DMS 273 treated with DMSO at 0.1 percent for 48 hours (cell line): ENCODE data around the gene PEX6.
"Not testable (repeated sequence)": the region's sequence is repeated elsewhere in the genome, so short reads cannot be mapped to it uniquely, and the experiment has no call there.

Experiments
- DNase-seq: peaks from one replicate; lab custom pipeline; 2025; lab: John Stamatoyannopoulos, UW

Gene PEX6

GRCh38 chr6:42966571-42966970 is 12.4 kb downstream of the PEX6 start:
- no peak for DNase-seq

DNA sequence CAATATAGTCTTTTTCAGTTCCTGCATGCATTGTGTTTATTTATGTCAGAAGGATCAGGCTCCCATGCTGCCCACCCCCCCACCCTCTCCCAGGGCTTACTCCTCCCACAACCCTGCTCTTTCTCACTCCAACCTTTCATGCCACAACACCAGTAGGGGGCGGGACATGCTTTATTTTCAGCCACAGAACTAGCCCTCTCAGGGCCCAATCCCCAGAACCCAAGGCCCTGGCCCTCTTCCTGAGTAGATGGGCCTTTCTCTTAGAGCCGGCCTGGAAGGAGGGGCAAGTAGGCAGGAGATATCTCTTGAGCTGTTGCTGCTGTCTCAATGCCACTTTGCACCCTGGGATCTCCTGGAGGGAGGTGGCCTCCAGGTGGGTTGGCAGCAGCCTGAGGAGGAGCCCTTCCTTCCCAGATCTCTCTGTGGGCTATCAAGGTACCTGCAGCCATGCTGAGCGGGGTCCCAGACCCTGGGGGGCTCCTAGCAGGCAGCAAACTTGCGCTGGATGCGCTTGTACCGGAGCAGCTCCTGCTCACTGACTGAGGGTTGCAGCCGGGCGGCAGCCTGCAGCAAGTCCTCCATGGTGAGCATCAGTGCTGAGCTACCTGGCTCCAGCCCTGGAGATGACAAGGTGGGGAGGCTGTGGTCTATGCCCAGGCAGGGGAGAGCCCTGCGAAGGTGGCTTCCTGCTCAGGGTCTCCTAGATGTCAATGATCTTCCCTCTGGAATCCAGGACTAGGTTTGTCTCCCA is 15.0 kb downstream of the PEX6 start:
- DNase-seq, result peak; percentile 67

DNA sequence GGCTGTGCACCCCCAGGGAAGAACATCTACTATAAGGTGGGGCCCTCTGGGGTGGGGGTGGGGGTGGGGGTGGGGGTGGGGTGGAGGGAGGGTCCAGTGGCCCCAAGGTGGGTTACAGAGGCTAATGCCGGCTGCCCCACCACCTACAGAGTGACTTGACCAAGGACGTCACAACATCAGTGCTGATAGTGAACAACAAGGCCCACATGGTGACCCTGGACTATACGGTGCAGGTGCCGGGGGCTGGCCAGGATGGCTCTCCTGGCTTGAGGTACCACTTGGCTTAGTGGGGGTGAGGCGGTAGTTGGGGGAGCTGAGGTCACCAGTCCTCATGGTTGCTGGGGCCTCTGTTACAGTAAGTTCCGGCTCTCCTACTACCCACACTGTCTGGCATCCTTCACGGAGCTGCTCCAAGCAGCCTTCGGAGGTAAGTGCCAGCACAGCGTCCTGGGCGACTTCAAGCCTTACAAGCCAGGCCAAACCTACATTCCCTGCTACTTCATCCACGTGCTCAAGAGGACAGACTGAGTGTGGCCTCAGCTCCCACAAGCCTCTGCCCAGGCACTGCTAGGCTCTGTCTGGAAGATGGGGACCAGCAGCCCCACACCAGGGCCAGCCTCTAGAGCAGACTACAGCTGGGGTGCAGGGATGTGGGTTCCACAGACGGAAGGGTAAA is 15.7 kb downstream of the PEX6 start:
- no peak for DNase-seq

DNA sequence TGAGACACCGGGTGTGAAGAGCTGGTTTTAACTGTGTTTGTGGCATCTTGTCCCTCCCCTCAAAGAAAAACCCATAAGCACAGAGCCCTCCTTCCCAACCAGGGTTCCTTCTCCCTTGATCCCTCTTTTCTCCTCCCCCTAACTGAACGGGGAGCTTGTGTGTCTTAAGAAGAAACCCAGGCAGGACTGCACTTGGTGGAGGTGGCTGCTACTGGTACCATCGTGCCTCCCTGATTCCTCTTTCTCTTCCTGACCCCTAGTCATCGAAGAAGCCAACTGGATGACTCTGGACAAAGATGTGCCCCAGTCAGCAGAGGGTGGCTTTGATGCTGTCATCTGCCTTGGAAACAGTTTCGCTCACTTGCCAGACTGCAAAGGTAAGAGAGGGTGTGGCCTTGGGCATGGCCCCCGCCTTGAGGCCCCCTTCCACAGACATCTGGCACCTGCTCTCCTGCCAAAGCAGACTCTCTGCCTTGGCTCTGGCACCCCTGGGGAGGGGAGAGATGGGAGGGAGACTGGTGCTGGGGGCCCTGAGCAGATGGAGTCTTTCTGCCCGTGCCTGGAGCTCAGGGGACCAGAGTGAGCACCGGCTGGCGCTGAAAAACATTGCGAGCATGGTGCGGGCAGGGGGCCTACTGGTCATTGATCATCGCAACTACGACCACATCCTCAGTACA is 16.3 kb downstream of the PEX6 start:
- peak; percentile 91 for DNase-seq

DNA sequence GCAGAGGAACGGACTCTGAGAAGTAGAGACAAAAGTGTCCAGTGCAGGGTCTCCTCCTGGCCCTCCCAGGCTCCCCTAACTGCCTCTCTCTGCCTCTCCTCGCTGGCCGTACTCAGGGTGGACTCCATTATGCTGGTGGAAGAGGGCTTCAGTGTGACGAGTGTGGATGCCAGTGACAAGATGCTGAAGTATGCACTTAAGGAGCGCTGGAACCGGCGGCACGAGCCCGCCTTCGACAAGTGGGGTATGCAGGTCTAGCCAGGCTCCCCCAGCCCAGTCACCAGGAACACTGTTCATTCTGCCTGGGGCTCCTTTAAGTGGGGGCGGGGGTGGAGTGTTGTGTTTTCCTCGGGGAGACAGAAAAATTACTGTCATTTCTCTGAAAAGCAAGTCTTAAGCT is 16.9 kb downstream of the PEX6 start:
- no peak for DNase-seq

DNA sequence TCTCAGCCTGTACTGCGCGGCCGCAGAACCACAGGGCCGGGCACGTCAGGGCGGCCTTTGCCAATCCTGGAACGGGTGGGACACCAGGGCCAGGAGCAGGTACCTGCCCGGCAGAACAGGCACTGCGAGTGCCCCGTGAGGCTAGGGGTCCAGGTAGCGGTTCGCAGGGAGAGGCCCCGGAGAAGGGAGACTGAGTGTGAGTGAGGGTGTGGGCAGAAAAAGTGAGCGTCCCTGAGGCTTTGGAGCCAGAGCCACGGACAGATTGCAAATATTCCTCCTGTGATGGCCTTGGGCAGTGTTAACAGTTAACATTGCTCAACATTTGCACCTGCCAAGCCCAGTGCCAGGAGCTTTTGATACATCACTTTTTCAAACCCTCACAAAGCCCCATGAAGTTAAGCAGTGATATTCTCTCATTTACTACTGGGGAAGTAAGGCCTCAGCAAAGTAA is 17.9 kb downstream of the PEX6 start:
- no peak for DNase-seq

DNA sequence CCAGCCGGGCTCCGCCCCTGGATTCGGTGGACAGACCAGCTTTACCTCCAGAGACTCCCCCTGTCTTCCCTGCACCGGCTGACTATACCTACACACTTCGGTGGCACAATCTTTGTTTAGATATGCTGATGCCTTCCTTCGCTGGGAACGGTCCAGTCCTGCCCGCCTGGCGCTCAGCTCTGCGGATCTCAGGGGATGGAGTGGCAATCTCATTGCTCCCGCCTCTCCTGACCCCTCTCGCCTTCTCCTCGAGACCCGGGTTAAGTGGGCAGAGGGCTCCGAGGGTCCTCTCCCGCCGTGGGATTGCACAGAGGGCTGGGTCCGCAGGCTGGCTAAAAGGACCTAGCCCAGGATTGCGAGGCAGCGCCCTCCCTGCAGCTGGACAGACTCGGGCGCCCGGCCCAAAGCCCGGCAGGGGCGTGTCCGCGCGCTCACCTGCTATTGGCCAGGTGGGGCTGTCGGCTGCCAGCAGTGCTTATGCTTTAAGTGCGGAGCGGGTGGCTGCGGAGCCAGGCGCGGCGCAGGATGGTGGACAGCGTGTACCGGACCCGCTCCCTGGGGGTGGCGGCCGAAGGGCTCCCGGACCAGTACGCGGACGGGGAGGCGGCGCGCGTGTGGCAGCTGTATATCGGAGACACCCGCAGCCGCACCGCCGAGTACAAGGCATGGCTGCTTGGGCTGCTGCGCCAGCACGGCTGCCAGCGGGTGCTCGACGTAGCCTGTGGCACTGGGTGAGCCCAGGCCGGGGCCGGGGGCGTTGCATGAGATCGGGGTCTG is 18.6 kb downstream of the PEX6 start, which contains the start of gene GNMT:
GNMT (plus strand) TSS at position 512 of the 777 bp plus-strand sequence; CDS start at position 526, 14 bp downstream.
- peak; percentile 25 for DNase-seq

DNA sequence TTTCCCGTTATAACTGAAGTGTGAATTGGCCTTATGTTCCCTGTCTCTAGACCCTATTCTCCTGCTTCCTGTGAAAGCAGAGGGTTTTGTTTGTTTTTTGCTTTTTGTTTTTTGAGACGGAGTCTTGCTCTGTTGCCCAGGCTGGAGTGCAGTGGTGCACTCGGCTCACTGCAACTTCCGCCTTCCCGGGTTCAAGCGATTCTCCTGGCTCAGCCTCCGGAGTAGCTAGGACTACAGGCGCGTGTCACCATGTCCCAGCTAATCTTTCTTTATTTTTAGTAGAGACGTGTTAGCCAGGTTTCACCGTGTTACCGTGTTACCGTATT is 19.1 kb downstream of the PEX6 start:
- DNase-seq, result no peak

- DNase-seq, result no peak
Observed at GRCh38 chr6:42958125-42958524, 20.9 kb downstream of the PEX6 start.

- DNase-seq, result not testable (repeated sequence)
Observed at GRCh38 chr6:42954405-42954804, 24.6 kb downstream of the PEX6 start.

- DNase-seq, result no peak
Observed at GRCh38 chr6:42952389-42952788, 26.6 kb downstream of the PEX6 start.

- no peak for DNase-seq
Observed at GRCh38 chr6:42947950-42948349, 31.0 kb downstream of the PEX6 start.

GRCh38 chr6:42942444-42942843 is 36.5 kb downstream of the PEX6 start:
- no peak for DNase-seq

DNA sequence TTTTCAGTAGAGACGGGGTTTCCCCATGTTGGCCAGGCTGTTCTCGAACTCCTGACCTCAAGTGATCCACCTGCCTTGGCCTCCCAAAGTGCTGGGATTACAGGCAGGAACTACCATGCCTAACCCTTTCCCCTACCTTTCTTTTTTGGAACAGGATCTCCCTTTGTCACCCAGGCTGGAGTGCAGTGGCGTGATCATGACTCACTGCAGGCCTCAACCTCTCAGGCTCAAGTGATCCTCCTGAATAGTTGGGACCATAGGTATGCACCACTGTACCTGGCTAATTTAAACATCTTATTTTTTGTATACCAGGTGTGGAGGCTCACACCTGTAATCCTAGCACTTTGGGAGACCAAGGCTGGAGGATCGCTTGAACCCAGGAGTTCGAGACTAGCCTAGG is 37.6 kb downstream of the PEX6 start:
- DNase-seq, result not testable (repeated sequence)

DNA sequence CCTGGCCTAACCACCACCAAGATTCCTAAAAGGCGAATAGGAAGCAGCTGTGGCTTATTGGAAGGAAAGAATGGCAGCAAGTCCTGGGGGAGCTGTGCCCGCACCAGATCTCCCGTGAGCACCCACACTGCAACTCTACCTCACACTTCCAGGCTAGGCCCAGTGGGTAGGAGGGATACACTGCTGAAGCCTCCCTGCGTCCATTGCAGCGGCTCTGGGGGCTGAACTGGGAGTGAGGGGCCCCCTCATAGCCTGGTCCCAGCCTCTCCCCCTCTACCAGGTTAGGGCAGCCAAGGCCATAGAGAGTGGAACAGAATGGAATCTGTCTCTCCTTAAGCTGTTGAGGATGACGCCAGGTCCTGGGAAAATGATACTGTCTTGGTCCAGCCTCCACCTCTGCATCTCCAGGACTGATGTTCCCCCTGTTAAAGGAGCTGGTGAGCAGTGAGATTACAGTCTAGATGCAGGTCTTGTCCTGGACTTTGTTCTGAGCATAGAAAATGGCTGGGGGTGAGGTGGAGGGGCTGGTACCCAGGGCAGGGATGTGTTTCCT is 38.4 kb downstream of the PEX6 start:
- DNase-seq, result no peak

DNA sequence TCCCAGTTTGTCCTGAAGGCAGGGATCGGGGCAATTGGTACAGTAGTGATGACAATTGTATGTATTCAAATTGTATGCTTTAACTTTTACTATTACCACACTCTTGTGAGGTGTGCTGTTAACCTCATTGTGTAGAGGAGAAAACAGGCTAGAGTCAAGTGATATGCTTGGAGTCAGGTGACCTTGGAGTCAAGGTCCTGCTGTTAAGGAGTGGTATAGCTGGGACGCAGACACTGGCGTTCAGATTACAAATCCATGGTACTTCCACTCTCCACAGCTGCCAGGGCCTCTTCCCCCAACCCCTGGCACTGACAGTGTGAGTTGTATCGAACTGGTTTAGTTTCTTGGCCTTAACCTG is 39.2 kb downstream of the PEX6 start:
- no peak for DNase-seq

DNA sequence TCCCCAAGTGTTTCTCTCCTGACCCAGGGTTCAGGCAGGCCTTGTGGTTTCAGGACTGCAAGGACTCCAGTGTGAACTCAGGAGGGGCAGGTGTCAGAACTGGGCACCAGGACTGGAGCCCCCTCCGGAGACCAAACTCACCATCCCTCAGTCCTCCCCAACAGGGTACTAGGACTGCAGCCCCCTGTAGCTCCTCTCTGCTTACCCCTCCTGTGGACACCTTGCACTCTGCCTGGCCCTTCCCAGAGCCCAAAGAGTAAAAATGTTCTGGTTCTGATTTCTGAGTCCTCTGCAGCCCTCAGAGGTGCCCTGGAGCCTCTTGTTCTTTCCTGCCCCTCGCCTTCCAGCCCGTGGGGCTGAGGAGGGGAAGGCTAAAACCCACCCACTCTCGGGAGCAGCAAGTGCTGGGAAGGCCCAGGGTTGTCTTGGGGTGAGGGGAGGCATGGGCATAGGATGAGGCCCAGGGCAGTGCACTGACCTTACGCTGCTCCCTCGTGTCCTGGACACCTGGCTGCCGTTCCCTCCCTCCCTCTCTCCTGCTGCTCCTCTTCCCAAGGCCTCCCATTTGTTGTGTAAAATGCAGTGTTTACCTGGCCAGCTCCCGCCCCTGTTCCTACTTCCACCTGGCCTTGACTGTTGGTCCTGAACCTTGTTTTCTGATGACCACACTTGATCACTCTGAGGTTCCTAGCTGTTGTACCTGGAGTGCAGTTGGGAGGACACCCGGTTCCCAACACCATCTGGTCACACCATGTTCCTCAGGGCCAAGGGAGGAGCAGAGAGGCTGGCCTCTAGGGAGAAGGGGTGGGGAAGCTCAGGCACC is 39.8 kb downstream of the PEX6 start:
- DNase-seq, result no peak

GRCh38 chr6:42938428-42938796 is 40.6 kb downstream of the PEX6 start:
- DNase-seq, result no peak

GRCh38 chr6:42937548-42938427 is 41.2 kb downstream of the PEX6 start:
- no peak for DNase-seq

DNA sequence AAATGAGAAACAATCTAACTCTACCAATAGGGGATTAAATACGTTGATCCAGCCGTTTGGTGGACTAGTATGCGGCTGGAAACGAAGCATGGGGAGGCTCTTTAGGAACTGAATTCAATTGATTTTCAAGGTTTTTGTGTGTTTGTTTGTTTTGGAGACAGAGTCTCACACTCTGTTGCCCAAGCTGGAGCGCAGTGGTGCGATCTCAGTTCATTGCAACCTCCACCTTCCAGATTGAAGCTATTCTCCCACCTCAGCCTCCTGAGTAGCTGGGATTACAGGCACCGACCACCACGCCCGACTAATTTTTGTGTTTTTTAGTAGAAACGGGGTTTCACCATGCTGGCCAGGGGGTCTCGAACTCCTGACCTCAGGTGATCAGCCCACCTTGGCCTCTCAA is 42.6 kb downstream of the PEX6 start:
- DNase-seq, result no peak
